Stimulated activated CD4-positive, alpha-beta T cell treated with anti-CD3 and anti-CD28 coated beads, Interleukin-12 subunit alpha, Interleukin-12 subunit beta, amount 100 ng/mL, for 24 hours (primary cell): ENCODE data around the gene INF2.

Experiments
- DNase-seq, 2 experiments: peaks; one replicate each; pipeline ENCODE4 v3.0.0-alpha.2; 2020; ENCODE audit warnings: low read depth in 2 of 2

Gene INF2

DNA sequence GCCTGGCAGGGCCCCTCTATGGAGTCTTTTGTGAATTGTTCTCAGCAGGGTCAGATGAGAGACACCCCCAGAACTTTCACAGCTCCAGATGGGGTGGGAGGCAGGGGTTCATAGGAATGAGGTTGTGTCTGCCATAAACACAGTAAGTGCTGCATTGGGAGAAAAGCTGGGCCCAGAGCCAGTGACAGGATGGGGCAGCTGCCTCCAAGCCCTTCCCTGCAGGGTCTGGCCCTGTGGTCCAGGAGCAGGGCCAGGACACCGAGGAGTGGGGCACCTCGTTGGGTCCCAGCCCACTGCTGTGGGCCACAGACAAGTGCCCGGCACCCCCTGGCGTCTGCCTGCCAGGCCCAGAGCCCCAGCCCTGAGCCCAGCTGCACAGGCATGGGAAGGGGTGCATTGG is 13.3 kb downstream of the INF2 start:
- no peak for DNase-seq

DNA sequence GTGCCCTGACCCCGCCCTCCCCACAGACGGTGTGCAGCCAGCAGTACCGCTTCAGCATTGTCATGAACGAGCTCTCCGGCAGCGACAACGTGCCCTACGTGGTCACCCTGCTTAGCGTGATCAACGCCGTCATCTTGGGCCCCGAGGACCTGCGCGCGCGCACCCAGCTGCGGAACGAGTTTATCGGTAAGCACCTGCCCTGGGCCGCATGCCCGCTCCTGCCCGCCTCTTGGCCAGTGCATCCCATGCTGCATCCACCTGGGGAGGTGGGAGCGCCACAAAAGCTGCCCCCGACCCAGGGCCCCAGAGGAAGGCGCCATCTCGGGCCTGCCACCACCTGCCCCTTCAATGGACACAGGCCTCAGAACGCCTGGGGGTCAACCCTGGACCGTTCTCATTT is 13.9 kb downstream of the INF2 start:
- no peak for DNase-seq

DNA sequence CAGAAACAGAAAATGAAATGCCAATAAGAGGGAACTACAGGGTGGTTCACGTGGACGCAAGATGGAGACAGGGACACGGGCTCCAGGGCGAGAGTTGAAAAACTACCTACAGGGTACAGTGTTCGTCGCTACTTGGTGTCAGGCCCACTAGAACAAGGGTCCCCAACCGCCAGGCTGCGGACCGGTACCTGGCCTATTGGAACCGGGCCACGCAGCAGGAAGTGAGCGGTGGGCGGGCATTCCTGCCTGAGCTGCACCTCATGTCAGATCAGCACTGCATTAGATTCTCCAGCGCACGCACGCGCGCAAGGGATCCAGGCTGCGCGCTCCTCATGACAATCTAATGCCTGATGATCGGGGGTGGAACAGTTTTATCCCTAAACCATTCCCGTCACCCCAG is 14.8 kb downstream of the INF2 start:
- DNase-seq: no peak

DNA sequence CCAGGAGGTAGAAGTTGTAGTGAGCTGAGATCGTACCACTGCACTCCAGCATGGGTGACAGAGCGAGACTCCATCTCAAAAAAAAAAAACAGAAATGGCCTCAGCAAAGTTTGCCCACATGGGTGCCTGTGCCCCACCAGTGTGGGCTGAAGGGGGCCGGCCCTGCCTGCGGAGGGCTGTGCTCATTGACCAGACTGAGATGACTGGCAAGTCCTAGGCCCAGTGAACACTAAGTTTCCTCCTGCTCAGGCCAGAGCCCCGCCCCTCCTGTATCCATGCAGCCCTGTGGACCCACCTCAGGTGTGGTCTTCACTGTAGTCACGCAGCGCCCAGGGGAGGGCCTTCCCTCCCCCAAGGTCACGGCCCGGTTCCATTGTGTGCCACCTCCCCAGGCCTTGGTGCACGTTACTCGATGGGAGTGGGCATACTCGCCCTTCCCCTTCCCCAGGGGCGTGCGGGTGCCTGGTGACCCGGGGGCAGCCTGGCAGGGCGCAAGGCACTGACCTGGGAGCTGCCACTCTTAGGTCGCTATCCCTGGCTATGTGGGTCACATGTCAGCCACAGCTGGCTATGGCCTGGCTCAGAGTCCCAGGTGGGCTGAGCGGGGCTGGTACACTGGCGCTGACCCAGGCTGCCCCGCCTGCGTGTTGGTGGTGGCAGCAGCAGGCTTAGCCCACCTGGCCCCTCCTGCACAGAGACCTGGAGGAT is 16.1 kb downstream of the INF2 start:
- no peak for DNase-seq

GRCh38 chr14:104706733-104707607 is 17.6 kb downstream of the INF2 start:
- DNase-seq: no peak

- no peak for DNase-seq
Observed at GRCh38 chr14:104707608-104708595, 18.5 kb downstream of the INF2 start.

DNA sequence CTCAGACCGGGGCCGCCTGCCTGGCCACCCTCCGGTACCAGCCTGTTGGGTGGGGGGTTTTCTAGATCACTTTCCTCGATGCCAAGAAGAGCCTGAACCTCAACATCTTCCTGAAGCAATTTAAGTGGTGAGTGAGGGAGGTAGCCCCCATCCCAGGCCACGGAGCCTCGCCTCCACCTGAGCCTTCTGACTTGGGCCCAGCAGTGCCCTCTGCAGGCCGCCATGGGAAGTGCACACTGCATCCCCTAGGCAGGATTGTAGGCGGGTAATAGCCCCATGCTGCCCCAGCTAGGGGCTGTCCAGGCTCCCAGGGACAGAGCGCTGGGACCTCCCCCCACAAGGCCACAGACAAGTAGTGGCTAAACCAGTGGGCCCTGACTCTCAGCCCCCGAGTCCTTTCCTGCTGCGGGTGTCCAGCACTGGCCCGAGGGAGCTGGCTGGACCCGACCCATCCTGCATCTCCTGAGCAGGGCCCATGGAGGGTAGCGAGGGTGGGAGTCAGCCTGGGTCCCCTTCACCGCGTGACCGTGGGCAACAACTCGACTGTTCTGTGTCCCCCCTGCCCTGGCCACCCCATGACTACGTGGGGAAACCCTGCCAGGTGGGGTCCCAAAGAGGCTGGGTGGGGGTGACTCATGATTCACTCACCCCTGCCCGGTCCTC is 19.3 kb downstream of the INF2 start:
- peak; percentile 41 to 66 for DNase-seq

DNA sequence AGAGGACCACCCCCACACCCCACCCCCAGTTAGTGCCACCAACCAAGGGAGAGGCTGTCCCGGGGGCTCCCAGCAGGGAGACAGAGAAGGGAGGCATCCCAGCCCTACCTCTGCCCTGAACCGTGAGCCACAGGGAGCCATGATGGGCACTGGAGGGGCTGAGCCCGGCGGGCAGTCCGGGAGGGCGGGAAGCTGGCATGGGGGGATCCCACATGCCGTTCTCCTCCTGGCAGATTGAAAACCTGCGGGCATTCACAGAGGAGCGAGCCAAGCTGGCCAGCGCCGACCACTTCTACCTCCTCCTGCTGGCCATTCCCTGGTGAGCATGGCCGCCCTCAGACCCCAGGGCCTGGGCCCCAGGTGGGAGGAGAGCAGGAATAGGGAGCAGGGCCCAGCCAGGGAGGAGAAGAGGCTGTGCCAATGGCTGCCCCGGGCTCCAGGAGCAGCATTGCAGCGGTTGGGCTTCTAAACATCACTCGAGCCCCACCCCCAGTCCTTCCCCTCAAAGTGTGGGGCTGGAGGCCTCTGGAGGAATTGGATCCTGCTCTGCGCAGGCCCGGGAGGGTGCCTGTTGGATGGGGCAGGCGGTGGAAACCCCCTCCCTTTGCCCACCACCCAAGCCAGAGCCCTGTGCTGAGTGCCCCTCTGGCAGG is 20.1 kb downstream of the INF2 start:
- DNase-seq: no peak

GRCh38 chr14:104710071-104710735 is 20.8 kb downstream of the INF2 start:
- no peak for DNase-seq

DNA sequence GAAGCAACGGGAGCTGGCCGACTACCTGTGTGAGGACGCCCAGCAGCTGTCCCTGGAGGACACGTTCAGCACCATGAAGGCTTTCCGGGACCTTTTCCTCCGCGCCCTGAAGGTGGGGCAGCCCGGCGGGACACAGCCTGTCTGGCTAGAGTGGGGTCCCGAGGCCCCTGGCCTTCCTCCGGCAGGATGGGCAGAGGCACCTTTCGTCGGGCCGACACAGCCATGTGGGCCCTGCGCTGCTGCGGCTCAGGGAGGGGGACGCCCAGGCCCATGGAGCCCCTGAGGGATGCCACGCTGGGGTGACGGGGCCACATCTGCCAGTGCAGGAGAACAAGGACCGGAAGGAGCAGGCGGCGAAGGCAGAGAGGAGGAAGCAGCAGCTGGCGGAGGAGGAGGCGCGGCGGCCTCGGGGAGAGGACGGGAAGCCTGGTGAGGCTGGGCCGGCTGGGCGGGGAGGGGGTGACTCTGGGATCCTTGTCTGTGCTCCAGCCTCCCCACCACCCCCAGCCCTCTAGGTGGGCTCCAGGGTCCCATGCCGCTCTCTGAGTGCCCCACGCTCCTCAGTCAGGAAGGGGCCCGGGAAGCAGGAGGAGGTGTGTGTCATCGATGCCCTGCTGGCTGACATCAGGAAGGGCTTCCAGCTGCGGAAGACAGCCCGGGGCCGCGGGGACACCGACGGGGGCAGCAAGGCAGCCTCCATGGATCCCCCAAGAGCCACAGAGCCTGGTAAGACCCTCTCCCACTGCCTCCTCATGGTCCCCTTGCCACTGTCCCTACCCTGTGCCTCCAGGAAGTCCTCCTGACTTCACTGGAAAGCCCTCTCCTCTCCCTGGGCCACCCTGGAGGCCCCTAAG is 23.7 kb downstream of the INF2 start:
- no peak for DNase-seq

DNA sequence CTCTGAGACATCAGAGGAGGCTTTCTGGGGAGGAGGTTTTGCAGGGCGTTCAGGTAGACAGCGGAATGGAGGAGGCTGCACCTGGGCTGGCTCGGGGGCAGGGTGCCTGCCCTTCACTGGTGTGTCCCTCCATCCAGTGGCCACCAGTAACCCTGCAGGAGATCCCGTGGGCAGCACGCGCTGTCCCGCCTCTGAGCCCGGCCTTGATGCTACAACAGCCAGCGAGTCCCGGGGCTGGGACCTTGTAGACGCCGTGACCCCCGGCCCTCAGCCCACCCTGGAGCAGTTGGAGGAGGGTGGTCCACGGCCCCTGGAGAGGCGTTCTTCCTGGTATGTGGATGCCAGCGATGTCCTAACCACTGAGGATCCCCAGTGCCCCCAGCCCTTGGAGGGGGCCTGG is 24.6 kb downstream of the INF2 start:
- DNase-seq: no peak

GRCh38 chr14:104714681-104715080 is 25.3 kb downstream of the INF2 start:
- DNase-seq: no peak

DNA sequence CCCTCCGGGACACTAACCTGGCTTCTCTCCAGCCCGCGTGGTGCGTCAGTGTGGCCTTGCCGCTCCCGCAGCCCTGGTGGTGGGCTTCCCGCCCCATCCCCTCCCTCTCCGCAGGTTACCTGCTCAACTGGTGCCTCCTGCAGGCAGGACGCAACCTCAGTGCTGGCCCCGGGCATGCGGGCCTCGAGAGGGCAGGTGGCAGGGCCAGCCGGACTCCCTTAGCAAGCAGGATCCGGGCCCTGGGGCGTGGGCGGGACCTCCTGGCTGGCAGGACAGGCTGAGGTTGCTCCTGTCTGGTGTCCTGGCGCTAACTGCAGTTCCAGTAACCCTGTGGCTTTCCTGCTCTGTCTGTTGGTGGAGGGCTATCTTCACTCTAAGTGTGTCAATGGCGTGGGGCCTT is 26.0 kb downstream of the INF2 start:
- no peak for DNase-seq

GRCh38 chr14:104715871-104716270 is 26.5 kb downstream of the INF2 start:
- no peak for DNase-seq

GRCh38 chr14:104717137-104717536 is 27.7 kb downstream of the INF2 start:
- no peak for DNase-seq

DNA sequence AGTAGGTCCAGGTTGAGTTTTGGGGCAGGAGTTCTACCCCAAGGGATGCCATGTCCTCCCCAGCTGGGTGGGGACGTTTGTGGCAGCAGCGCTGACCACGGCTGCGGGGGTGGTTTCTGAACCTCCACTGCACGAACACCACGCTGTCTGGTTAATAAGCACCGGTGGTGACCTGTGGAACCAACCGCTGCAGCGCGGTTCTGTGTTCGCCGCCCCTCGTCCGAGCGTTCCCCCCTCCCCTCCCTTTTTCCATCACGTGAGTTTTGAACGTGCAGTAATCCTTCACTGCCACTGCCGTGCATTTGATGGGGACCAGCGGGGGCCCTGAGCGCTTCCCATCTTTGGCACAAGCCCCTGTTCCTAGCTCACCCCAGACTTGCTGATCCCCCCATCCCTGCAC is 28.2 kb downstream of the INF2 start:
- no peak for DNase-seq

DNA sequence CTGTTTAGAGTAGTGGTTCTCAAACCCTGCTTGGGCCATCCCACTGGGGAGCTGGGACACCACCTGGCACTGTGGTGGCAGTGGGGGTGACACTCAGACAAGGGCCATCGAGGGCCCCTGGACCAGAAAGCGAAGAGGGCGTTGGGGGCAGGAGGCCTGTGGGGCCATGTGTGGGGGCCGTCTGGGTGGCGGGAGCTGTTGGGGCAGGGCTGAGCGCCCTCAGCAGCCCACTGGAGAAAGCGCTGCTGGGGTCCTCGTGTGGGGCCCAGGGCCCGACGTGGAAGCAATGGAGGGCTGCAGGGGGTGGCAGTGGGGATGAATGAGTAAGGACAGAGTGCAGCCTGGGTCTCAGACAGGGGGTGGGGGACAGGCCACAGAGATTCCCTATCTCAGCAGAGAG is 28.7 kb downstream of the INF2 start:
- DNase-seq: no peak

GRCh38 chr14:104718871-104719270 is 29.5 kb downstream of the INF2 start:
- DNase-seq: no peak

GRCh38 chr14:104719343-104719742 is 29.9 kb downstream of the INF2 start:
- no peak for DNase-seq
